HL-60 (cell line): Measurements from ENCODE around the gene RMND5A.
A peak's percentile ranks its signal among the peaks of the same experiment; 100 is the strongest.

Source experiments
- DNase-seq, 2 experiments: peaks; one replicate each; pipeline ENCODE4 v3.0.0-alpha.2; 2010 to 2020; ENCODE audit warnings: low read depth in 1 of 2, low spot score in 1 of 2
- H3K27ac ChIP-seq: fragments of 250-450 bp; sonication (Bioruptor Pico); replicated peaks from 2 replicates; pipeline ENCODE4 v1.5.1; 2020; ENCODE audit warnings: mild to moderate bottlenecking, moderate library complexity
- H3K27me3 ChIP-seq: fragments of 250-450 bp; sonication (Bioruptor Pico); 2 replicates; pipeline ENCODE4 v1.5.1; 2021; ENCODE audit warnings: mild to moderate bottlenecking, moderate library complexity; ENCODE audit not compliant: insufficient read depth, poor library complexity, severe bottlenecking
- H3K4me3 ChIP-seq: replicated peaks from 2 replicates; pipeline ENCODE4 v1.5.1; 2011; ENCODE audit warnings: mild to moderate bottlenecking, control low read depth, low read length; ENCODE audit not compliant: insufficient read depth
- CTCF ChIP-seq: IDR thresholded peaks from one replicate; pipeline ENCODE4 v1.5.1; 2011; ENCODE audit warnings: low read length, control low read depth, inconsistent platforms; ENCODE audit not compliant: insufficient read depth
- GABPA ChIP-seq: IDR thresholded peaks from 2 replicates; pipeline ENCODE4 v1.6.1; 2012; ENCODE audit warnings: low read depth
- POLR2AphosphoS5 ChIP-seq: IDR thresholded peaks from 2 replicates; pipeline ENCODE4 v1.6.1; 2012; ENCODE audit warnings: low read depth
- SPI1 ChIP-seq: IDR thresholded peaks from 2 replicates; pipeline ENCODE4 v1.6.1; 2012; ENCODE audit warnings: low read depth, mild to moderate bottlenecking, borderline replicate concordance
- TF ChIP-seq, protein P1 (sequence below): IDR thresholded peaks from 2 replicates; pipeline ENCODE4 v1.6.1; 2012; ENCODE audit warnings: low read depth; ENCODE audit not compliant: insufficient replicate concordance

Gene RMND5A

GRCh38 chr2:86790676-86791572 lies 70.8 kb downstream of the RMND5A start, which contains the start of gene CD8A:
TSS of gene CD8A (minus strand) at chr2:86790913. CDS start at chr2:86790825, 88 bp downstream.
- DNase-seq, result no peak
- peaks cover 37% of the 10 kb centered on the region for H3K27me3 ChIP-seq
- TF ChIP-seq CTCF (no peak), POLR2AphosphoS5 (no peak), SPI1 (no peak), GABPA (no peak)
- TF ChIP-seq, protein P1, sequence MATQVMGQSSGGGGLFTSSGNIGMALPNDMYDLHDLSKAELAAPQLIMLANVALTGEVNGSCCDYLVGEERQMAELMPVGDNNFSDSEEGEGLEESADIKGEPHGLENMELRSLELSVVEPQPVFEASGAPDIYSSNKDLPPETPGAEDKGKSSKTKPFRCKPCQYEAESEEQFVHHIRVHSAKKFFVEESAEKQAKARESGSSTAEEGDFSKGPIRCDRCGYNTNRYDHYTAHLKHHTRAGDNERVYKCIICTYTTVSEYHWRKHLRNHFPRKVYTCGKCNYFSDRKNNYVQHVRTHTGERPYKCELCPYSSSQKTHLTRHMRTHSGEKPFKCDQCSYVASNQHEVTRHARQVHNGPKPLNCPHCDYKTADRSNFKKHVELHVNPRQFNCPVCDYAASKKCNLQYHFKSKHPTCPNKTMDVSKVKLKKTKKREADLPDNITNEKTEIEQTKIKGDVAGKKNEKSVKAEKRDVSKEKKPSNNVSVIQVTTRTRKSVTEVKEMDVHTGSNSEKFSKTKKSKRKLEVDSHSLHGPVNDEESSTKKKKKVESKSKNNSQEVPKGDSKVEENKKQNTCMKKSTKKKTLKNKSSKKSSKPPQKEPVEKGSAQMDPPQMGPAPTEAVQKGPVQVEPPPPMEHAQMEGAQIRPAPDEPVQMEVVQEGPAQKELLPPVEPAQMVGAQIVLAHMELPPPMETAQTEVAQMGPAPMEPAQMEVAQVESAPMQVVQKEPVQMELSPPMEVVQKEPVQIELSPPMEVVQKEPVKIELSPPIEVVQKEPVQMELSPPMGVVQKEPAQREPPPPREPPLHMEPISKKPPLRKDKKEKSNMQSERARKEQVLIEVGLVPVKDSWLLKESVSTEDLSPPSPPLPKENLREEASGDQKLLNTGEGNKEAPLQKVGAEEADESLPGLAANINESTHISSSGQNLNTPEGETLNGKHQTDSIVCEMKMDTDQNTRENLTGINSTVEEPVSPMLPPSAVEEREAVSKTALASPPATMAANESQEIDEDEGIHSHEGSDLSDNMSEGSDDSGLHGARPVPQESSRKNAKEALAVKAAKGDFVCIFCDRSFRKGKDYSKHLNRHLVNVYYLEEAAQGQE, result no peak
- H3K27ac ChIP-seq, result no peak within 1 kb of the TSS
- H3K4me3 ChIP-seq, result peak within 1 kb of the TSS; percentile 11; the same call in 1 of the 2 replicates

DNA sequence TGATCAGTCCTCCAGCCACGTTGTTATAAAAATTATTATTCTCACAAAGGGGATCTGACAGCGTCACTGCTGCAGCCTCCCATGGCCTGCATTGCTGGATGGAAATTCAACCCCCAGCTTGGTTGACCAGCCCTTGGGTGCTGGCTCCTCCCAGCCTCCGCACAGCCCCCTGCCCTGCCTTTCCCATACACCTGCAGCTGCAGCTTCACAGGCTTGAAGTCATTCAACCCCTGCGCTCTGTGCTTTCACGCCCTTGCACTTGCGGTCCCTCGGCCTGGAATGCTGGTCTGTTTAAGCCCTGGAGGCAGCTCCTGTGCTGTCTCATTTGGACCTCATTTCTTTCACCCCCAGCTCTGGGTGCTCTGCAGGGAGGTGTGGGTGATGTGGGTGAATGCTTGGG lies 71.5 kb downstream of the RMND5A start:
- TF ChIP-seq, protein P1, result no peak
- no peak for TF ChIP-seq CTCF
- no peak for TF ChIP-seq SPI1
- TF ChIP-seq POLR2AphosphoS5, result no peak
- TF ChIP-seq GABPA, result no peak
- DNase-seq, result no peak
- Histone ChIP-seq H3K27me3 (peaks cover 37% of the 10 kb centered on the region), H3K27ac (no peak overlapping the region), H3K4me3 (no peak overlapping the region)

- no peak for DNase-seq
- no peak overlapping the region for H3K27ac ChIP-seq
- H3K27me3 ChIP-seq, result peaks cover 30% of the 10 kb centered on the region
- H3K4me3 ChIP-seq, result no peak overlapping the region
- TF ChIP-seq CTCF (no peak), GABPA (no peak), POLR2AphosphoS5 (no peak), SPI1 (no peak)
- TF ChIP-seq, protein P1, result no peak
These were observed 73.7 kb downstream of the RMND5A start for GRCh38 chr2:86793752-86794151.
